HCT116 (cell line): Measurements from ENCODE around the gene ADGRD1.

Source experiments
- EGR1 ChIP-seq: IDR thresholded peaks from 2 replicates; pipeline ENCODE4 v1.6.1; 2012; ENCODE audit warnings: low read depth
- EZH2 ChIP-seq: fragments of 200-600 bp; sonication (generic); IDR thresholded peaks from 2 replicates; pipeline ENCODE4 v1.6.1; 2017; ENCODE audit warnings: antibody characterized with exemption, mixed run types
- JUND ChIP-seq: IDR thresholded peaks from 2 replicates; pipeline ENCODE4 v1.6.1; 2012
- MAX ChIP-seq: IDR thresholded peaks from 2 replicates; pipeline ENCODE4 v1.6.1; 2012
- POLR2A ChIP-seq: IDR thresholded peaks from 2 replicates; pipeline ENCODE4 v1.7.0; 2011; ENCODE audit warnings: borderline replicate concordance; ENCODE audit not compliant: insufficient read depth, insufficient read length; ENCODE audit errors: extremely low read depth
- POLR2AphosphoS5 ChIP-seq: IDR thresholded peaks from 2 replicates; pipeline ENCODE4 v1.6.1; 2011; ENCODE audit warnings: mild to moderate bottlenecking, low read depth, low read length, moderate library complexity
- RAD21 ChIP-seq: IDR thresholded peaks from 2 replicates; pipeline ENCODE4 v1.6.1; 2012; ENCODE audit warnings: low read depth, mild to moderate bottlenecking
- SP1 ChIP-seq: IDR thresholded peaks from 2 replicates; pipeline ENCODE4 v1.6.1; 2012; ENCODE audit warnings: low read depth
- SRF ChIP-seq: IDR thresholded peaks from 2 replicates; pipeline ENCODE4 v1.6.1; 2012; ENCODE audit warnings: low read depth
- TCF7L2 ChIP-seq: IDR thresholded peaks from 2 replicates; pipeline ENCODE4 v1.7.0; 2011; ENCODE audit warnings: borderline replicate concordance, inconsistent platforms; ENCODE audit not compliant: insufficient read depth, insufficient read length; ENCODE audit errors: extremely low read depth
- ZFX ChIP-seq: fragments of 450-650 bp; IDR thresholded peaks from 2 replicates; pipeline ENCODE4 v1.6.1; 2017
- TF ChIP-seq, protein P1 (sequence below), 3 experiments: fragments of 200-600 bp in 1 of 3; sonication (generic) in 1 of 3; IDR thresholded peaks in 2 of 3; conservative IDR thresholded peaks in 1 of 3; 2 replicates each; pipeline ENCODE4 v1.5.1; 2012 to 2017; ENCODE audit warnings: low read depth in 2 of 3, low read length in 2 of 3, antibody characterized with exemption in 1 of 3, borderline replicate concordance in 1 of 3, control low read depth in 1 of 3, mild to moderate bottlenecking in 1 of 3, mixed read lengths in 1 of 3, mixed run types in 1 of 3, moderate library complexity in 1 of 3; ENCODE audit not compliant: insufficient read depth in 1 of 3

DNA sequence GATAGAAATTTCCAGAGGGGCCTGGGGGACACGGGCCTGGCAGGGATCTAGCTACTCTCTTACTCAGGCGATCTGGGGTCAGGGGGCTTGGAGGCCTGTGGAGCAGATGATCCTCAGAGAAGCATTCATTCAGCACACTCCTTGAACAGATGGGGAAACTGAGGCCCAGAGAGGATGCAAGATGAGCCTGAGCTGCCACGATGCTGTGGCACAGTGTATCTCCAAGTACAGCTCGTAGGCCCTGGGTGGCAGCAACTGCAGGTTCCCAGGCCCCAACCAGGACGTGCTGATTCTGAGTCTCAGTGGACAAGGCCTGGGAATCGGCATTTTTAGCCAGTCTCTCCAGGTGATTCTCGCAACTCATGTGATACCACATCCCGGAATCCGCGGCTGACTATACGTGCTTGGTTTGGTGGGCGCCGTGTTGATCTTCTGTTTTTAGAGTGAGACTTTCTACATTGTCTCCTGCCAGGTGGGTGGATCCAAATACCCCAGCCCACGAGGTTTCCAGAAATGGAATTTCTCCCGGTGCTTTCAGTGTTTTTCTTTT lies 22.5 kb downstream of the ADGRD1 start:
- TF ChIP-seq, protein P1, sequence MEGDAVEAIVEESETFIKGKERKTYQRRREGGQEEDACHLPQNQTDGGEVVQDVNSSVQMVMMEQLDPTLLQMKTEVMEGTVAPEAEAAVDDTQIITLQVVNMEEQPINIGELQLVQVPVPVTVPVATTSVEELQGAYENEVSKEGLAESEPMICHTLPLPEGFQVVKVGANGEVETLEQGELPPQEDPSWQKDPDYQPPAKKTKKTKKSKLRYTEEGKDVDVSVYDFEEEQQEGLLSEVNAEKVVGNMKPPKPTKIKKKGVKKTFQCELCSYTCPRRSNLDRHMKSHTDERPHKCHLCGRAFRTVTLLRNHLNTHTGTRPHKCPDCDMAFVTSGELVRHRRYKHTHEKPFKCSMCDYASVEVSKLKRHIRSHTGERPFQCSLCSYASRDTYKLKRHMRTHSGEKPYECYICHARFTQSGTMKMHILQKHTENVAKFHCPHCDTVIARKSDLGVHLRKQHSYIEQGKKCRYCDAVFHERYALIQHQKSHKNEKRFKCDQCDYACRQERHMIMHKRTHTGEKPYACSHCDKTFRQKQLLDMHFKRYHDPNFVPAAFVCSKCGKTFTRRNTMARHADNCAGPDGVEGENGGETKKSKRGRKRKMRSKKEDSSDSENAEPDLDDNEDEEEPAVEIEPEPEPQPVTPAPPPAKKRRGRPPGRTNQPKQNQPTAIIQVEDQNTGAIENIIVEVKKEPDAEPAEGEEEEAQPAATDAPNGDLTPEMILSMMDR (IDR thresholded peaks at IDR 0.05 in 2 of 3, conservative IDR thresholded peaks at IDR 0.05 in 1 of 3; ENCODE audit: borderline replicate concordance in 1 of 3, insufficient read depth in 1 of 3, low read depth in 2 of 3, low read length in 2 of 3), result no peak
- TF ChIP-seq EGR1 (no peak), EZH2 (no peak), ZFX (no peak), POLR2A (no peak), TCF7L2 (no peak), RAD21 (no peak), POLR2AphosphoS5 (no peak), SP1 (no peak), SRF (no peak), MAX (no peak), JUND (no peak)
